HepG2 (cell line): ENCODE data around the gene SLC22A7. TPM values are rescaled to one million over a fixed set of nuclear protein-coding genes. Genes with fewer than 3 reads are reported as not detected.

ENCODE experiments used
- ATF7-NPFF ChIP-seq: sonication (generic); formaldehyde crosslinking; IDR thresholded peaks from 2 replicates; pipeline ENCODE4 v1.8.1; 2023; ENCODE audit warnings: mild to moderate bottlenecking, low read depth, missing genetic modification reagents, moderate library complexity
- ATM ChIP-seq: fragments of 450-650 bp; IDR thresholded peaks from 2 replicates; pipeline ENCODE4 v1.7.1; 2017; ENCODE audit warnings: mild to moderate bottlenecking, borderline replicate concordance
- ELF4 ChIP-seq: sonication (generic); formaldehyde crosslinking; IDR thresholded peaks from 2 replicates; pipeline ENCODE4 v1.5.0; 2020; ENCODE audit warnings: missing genetic modification reagents, mild to moderate bottlenecking, moderate library complexity, borderline replicate concordance
- FOXC1 ChIP-seq: sonication (generic); formaldehyde crosslinking; IDR thresholded peaks from 2 replicates; pipeline ENCODE4 v1.8.0; 2022; ENCODE audit warnings: mild to moderate bottlenecking, missing genetic modification reagents, borderline replicate concordance
- HMG20A ChIP-seq: IDR thresholded peaks from 2 replicates; pipeline ENCODE4 v1.6.1; 2016; ENCODE audit warnings: borderline replicate concordance
- HNRNPUL1 ChIP-seq: fragments of 200-400 bp; formaldehyde crosslinking; IDR thresholded peaks from 2 replicates; pipeline ENCODE4 v1.6.1; 2017; ENCODE audit warnings: low read depth, mild to moderate bottlenecking, low read length, moderate library complexity
- IRF2 ChIP-seq: IDR thresholded peaks from 2 replicates; pipeline ENCODE4 v1.6.1; 2018; ENCODE audit warnings: missing genetic modification reagents, missing compliant biosample characterization
- KLF11 ChIP-seq: IDR thresholded peaks from 2 replicates; pipeline ENCODE4 v1.6.1; 2016; ENCODE audit warnings: missing compliant biosample characterization
- KLF16 ChIP-seq, 2 experiments: sonication (generic) in 1 of 2; formaldehyde crosslinking in 1 of 2; IDR thresholded peaks; 2 replicates each; pipeline versions ENCODE4 v1.6.1 to v1.8.0; 2016 to 2023; ENCODE audit warnings: missing genetic modification reagents in 2 of 2, missing compliant biosample characterization in 1 of 2
- MATR3 ChIP-seq: sonication (generic); formaldehyde crosslinking; IDR thresholded peaks from 2 replicates; pipeline ENCODE4 v1.4.0; 2020; ENCODE audit warnings: missing genetic modification reagents
- MIXL1 ChIP-seq: IDR thresholded peaks from 2 replicates; pipeline ENCODE4 v1.6.1; 2016
- MYNN ChIP-seq: sonication (generic); formaldehyde crosslinking; IDR thresholded peaks from 2 replicates; pipeline ENCODE4 v1.4.0; 2020; ENCODE audit warnings: mild to moderate bottlenecking, low read depth, missing genetic modification reagents
- NCOA1 ChIP-seq: sonication (generic); formaldehyde crosslinking; IDR thresholded peaks from 2 replicates; pipeline ENCODE4 v1.9.0; 2021; ENCODE audit warnings: missing genetic modification reagents
- NFYC ChIP-seq: IDR thresholded peaks from 2 replicates; pipeline ENCODE4 v1.6.1; 2016; ENCODE audit warnings: missing genetic modification reagents, missing compliant biosample characterization
- RAD51 ChIP-seq: fragments of 450-650 bp; IDR thresholded peaks from 2 replicates; pipeline ENCODE4 v1.6.1; 2016; ENCODE audit warnings: borderline replicate concordance
- RNF219 ChIP-seq: sonication (generic); formaldehyde crosslinking; IDR thresholded peaks from 2 replicates; pipeline ENCODE4 v1.5.0; 2020; ENCODE audit warnings: mild to moderate bottlenecking, missing genetic modification reagents
- SKI ChIP-seq: fragments of 450-650 bp; IDR thresholded peaks from one replicate; pipeline ENCODE4 v1.6.1; 2018; ENCODE audit warnings: mild to moderate bottlenecking; ENCODE audit not compliant: partially characterized antibody
- TBL1XR1 ChIP-seq: fragments of 150-350 bp; IDR thresholded peaks from 2 replicates; pipeline ENCODE4 v1.6.1; 2014; ENCODE audit warnings: borderline replicate concordance, low read length; ENCODE audit not compliant: partially characterized antibody
- TMF1 ChIP-seq: sonication (generic); formaldehyde crosslinking; IDR thresholded peaks from 2 replicates; pipeline ENCODE4 v1.8.1; 2022; ENCODE audit warnings: low read depth, missing genetic modification reagents
- WIZ ChIP-seq: sonication (generic); formaldehyde crosslinking; IDR thresholded peaks from 2 replicates; pipeline ENCODE4 v1.5.1; 2020; ENCODE audit warnings: mild to moderate bottlenecking, missing genetic modification reagents
- ZBTB25 ChIP-seq: IDR thresholded peaks from 2 replicates; pipeline ENCODE4 v1.6.1; 2018; ENCODE audit warnings: missing genetic modification reagents
- ZFP82 ChIP-seq: sonication (generic); formaldehyde crosslinking; IDR thresholded peaks from 2 replicates; pipeline ENCODE4 v1.5.1; 2020; ENCODE audit warnings: mild to moderate bottlenecking, missing genetic modification reagents, borderline replicate concordance
- ZNF292 ChIP-seq: sonication (generic); formaldehyde crosslinking; IDR thresholded peaks from 2 replicates; pipeline ENCODE4 v1.8.1; 2022; ENCODE audit warnings: mild to moderate bottlenecking, low read depth, missing genetic modification reagents, borderline replicate concordance
- ZNF543 ChIP-seq: sonication (generic); formaldehyde crosslinking; IDR thresholded peaks from 2 replicates; pipeline ENCODE4 v1.4.0; 2020; ENCODE audit warnings: mild to moderate bottlenecking, missing genetic modification reagents
- ZNF674 ChIP-seq: sonication (generic); formaldehyde crosslinking; IDR thresholded peaks from 2 replicates; pipeline ENCODE4 v1.5.0; 2020; ENCODE audit warnings: low read depth, mild to moderate bottlenecking, missing genetic modification reagents
- ZNF747 ChIP-seq: sonication (generic); formaldehyde crosslinking; IDR thresholded peaks from 2 replicates; pipeline ENCODE4 v1.8.1; 2023; ENCODE audit warnings: missing genetic modification reagents, mild to moderate bottlenecking, borderline replicate concordance
- ZNF850 ChIP-seq: sonication (generic); formaldehyde crosslinking; conservative IDR thresholded peaks from 2 replicates; pipeline ENCODE4 v1.9.0; 2021; ENCODE audit warnings: mild to moderate bottlenecking, missing genetic modification reagents
- polyA plus RNA-seq, 8 experiments: library from polyadenylated mRNA; depleted of rRNA in 3 of 8; stranded (reverse) in 7 of 8; unstranded in 1 of 8; fragments of >200 nt; fragmentation: Illumina TruSeq in 4 of 8; extraction: Trizol in 4 of 8; gene quantifications; 2 replicates each; pipeline versions ENCODE4 v1.2.1 to v1.2.3, GENCODE V29; 2011 to 2016; ENCODE audit warnings: low read depth in 4 of 8, missing spikeins in 1 of 8, mixed read lengths in 1 of 8; ENCODE audit not compliant: insufficient read depth in 1 of 8
- total RNA-seq, 5 experiments: library from RNA; depleted of rRNA; stranded (reverse); fragments of >200 nt; fragmentation: Illumina TruSeq; extraction: Trizol; gene quantifications; 2 replicates each; pipeline ENCODE4 v1.2.3, GENCODE V29; 2016; ENCODE audit warnings: low read depth in 1 of 5

The SLC22A7 gene
- total and polyA plus RNA-seq, 2 of the 13 experiments (the other 11 are each of a cell fraction or from before 2014, with no cell fraction given) = 5.3 to 22.6 TPM

GRCh38 chr6:43267619-43268354 lies 30.3 kb upstream of the SLC22A7 start (continued):
- TF ChIP-seq MATR3 (CRISPR knock-in tag) (no peak), RAD51 (peak; percentile 27; the same call in 1 of the 2 replicates), IRF2 (peak; percentile 99), ZFP82 (CRISPR knock-in tag) (0 out of 2 replicates have a peak, but pooled peaks have one; percentile 77), HMG20A (peak; percentile 100), ZNF747 (peak; percentile 100), ZBTB25 (CRISPR knock-in tag) (peak; percentile 97), NCOA1 (peak; percentile 100), ATM (peak; percentile 32; the same call in 1 of the 2 replicates), KLF11 (CRISPR knock-in tag) (peak; percentile 89), ZNF674 (CRISPR knock-in tag) (peak; percentile 88; the same call in 1 of the 2 replicates), TMF1 (peak; percentile 73), TBL1XR1 (peak; percentile 99), RNF219 (CRISPR knock-in tag) (peak; percentile 100), HNRNPUL1 (no peak), FOXC1 (peak; percentile 100; the same call in 1 of the 2 replicates), NFYC (peak; percentile 66; the same call in 1 of the 2 replicates), ATF7-NPFF (CRISPR knock-in tag) (peak; percentile 100), ZNF292 (CRISPR knock-in tag) (peak; percentile 100), ZNF850 (CRISPR knock-in tag) (no peak), KLF16 (CRISPR knock-in tag; IDR thresholded peaks at IDR 0.05) (peak in 1 of 2 experiments; percentile 100; a peak in 2 of 4 replicates), WIZ (peak; percentile 88), MYNN (no peak), ELF4 (peak; percentile 99), ZNF543 (peak; percentile 91), SKI (peak; percentile 100), MIXL1 (CRISPR knock-in tag) (peak; percentile 100)
